IMR-90 (cell line): ENCODE results near the gene EXD2. TPM values are rescaled to one million over a fixed set of nuclear protein-coding genes. Genes with fewer than 3 reads are reported as not detected.

Experiments used
- ATAC-seq: fragments of 200-7000 bp; cut with Tn5 transposase; 2 replicates; pipeline ENCODE4 v1.9.1; 2020; ENCODE audit warnings: low read depth, mild to moderate bottlenecking, moderate library complexity
- BruUV-seq: library from RNA; stranded (reverse); fragments of 400-500 nt; replicated peaks from 2 replicates; lab custom pipeline; 2021; lab: Mats Ljungman, UMichigan
- CTCF ChIA-PET: fragments of 300-600 bp; formaldehyde crosslinking; extraction: SDS; loops from one replicate; lab custom pipeline; 2021; ENCODE audit warnings: antibody characterized with exemption; lab: Yijun Ruan, JAX
- POLR2A ChIA-PET: fragments of 300-600 bp; sonication (Branson Sonifier 250); formaldehyde crosslinking; loops from one replicate; lab custom pipeline; 2022; ENCODE audit warnings: antibody characterized with exemption; ENCODE audit not compliant: unreplicated experiment; lab: Charles Lee
- DNase-seq: peaks from one replicate; pipeline ENCODE4 v3.0.0; 2013
- H2AFZ ChIP-seq: replicated peaks from 2 replicates; pipeline ENCODE3; 2013; ENCODE audit warnings: low read length, mild to moderate bottlenecking; ENCODE audit not compliant: poor library complexity
- H2AK5ac ChIP-seq: 2 replicates; pipeline ENCODE4 v1.6.1; 2013; ENCODE audit warnings: low read depth, low read length, inconsistent platforms
- H2AK9ac ChIP-seq: replicated peaks from 2 replicates; pipeline ENCODE3; 2013; ENCODE audit warnings: mild to moderate bottlenecking, low read depth, low read length, moderate library complexity; ENCODE audit not compliant: poor library complexity
- H2BK120ac ChIP-seq: 2 replicates; pipeline ENCODE4 v1.6.1; 2013; ENCODE audit warnings: low read depth, low read length, inconsistent platforms
- H2BK15ac ChIP-seq: 3 replicates; pipeline ENCODE4 v1.6.1; 2013; ENCODE audit warnings: low read depth, low read length, inconsistent platforms
- H2BK20ac ChIP-seq: 2 replicates; pipeline ENCODE4 v1.6.1; 2013; ENCODE audit warnings: low read depth, mild to moderate bottlenecking, inconsistent platforms, low read length, moderate library complexity
- H2BK5ac ChIP-seq: 2 replicates; pipeline ENCODE4 v1.6.1; 2013; ENCODE audit warnings: mild to moderate bottlenecking, low read depth, low read length, inconsistent platforms; ENCODE audit not compliant: poor library complexity, severe bottlenecking
- H3K14ac ChIP-seq: replicated peaks from 2 replicates; pipeline ENCODE4 v1.6.1; 2013; ENCODE audit warnings: low read depth, low read length, inconsistent platforms
- H3K18ac ChIP-seq: 2 replicates; pipeline ENCODE4 v1.6.1; 2013; ENCODE audit warnings: low read depth, low read length, control low read depth
- H3K23ac ChIP-seq: 2 replicates; pipeline ENCODE4 v1.6.1; 2013; ENCODE audit warnings: low read depth, low read length, inconsistent platforms
- H3K27ac ChIP-seq: 2 replicates; pipeline ENCODE4 v1.5.1; 2013; ENCODE audit warnings: mild to moderate bottlenecking, control low read depth, low read length; ENCODE audit not compliant: insufficient read depth
- H3K27me3 ChIP-seq: 2 replicates; pipeline ENCODE4 v1.6.1; 2013; ENCODE audit warnings: low read length; ENCODE audit not compliant: control insufficient read depth, insufficient read depth
- H3K36me3 ChIP-seq: 2 replicates; pipeline ENCODE4 v1.6.1; 2013; ENCODE audit warnings: low read length, mixed read lengths; ENCODE audit not compliant: control insufficient read depth, insufficient read depth
- H3K4ac ChIP-seq: 2 replicates; pipeline ENCODE4 v1.6.1; 2013; ENCODE audit warnings: low read depth, low read length, inconsistent platforms
- H3K4me1 ChIP-seq: 2 replicates; pipeline ENCODE4 v1.6.1; 2013; ENCODE audit warnings: low read length, mixed read lengths; ENCODE audit not compliant: control insufficient read depth, insufficient read depth
- H3K4me2 ChIP-seq: 2 replicates; pipeline ENCODE4 v1.6.1; 2013; ENCODE audit warnings: low read depth, mild to moderate bottlenecking, control low read depth, low read length, moderate library complexity
- H3K4me3 ChIP-seq: 2 replicates; pipeline ENCODE4 v1.5.1; 2013; ENCODE audit warnings: low read depth, mild to moderate bottlenecking, control low read depth, low read length, moderate library complexity; ENCODE audit not compliant: insufficient read depth
- H3K56ac ChIP-seq: 2 replicates; pipeline ENCODE4 v1.6.1; 2013; ENCODE audit warnings: low read length, inconsistent platforms; ENCODE audit not compliant: insufficient read depth; ENCODE audit errors: extremely low read depth
- H3K79me1 ChIP-seq, 2 experiments: 2 replicates each; pipeline ENCODE4 v1.6.1; 2013; ENCODE audit warnings: low read length in 2 of 2, inconsistent platforms in 1 of 2, low read depth in 1 of 2
- H3K9ac ChIP-seq: 2 replicates; pipeline ENCODE4 v1.6.1; 2013; ENCODE audit warnings: low read depth, low read length, control low read depth
- H3K9me1 ChIP-seq: 2 replicates; pipeline ENCODE4 v1.6.1; 2013; ENCODE audit warnings: low read length, inconsistent platforms; ENCODE audit not compliant: insufficient read depth
- H3K9me3 ChIP-seq: 2 replicates; pipeline ENCODE4 v1.6.1; 2013; ENCODE audit warnings: low read length; ENCODE audit not compliant: control insufficient read depth, insufficient read depth
- H4K20me1 ChIP-seq: 2 replicates; pipeline ENCODE4 v1.6.1; 2013; ENCODE audit warnings: low read length, inconsistent platforms; ENCODE audit not compliant: insufficient read depth
- H4K5ac ChIP-seq: 2 replicates; pipeline ENCODE4 v1.6.1; 2013; ENCODE audit warnings: mild to moderate bottlenecking, low read depth, low read length, control low read depth
- H4K8ac ChIP-seq, 2 experiments: 2 replicates each; pipeline ENCODE4 v1.6.1; 2013; ENCODE audit warnings: low read depth in 2 of 2, low read length in 2 of 2, control low read depth in 1 of 2, inconsistent platforms in 1 of 2
- H4K91ac ChIP-seq: 2 replicates; pipeline ENCODE4 v1.6.1; 2013; ENCODE audit warnings: low read depth, low read length, inconsistent platforms; ENCODE audit not compliant: insufficient read depth
- BHLHE40 ChIP-seq: fragments of 150-350 bp; IDR thresholded peaks from 2 replicates; pipeline ENCODE4 v1.6.1; 2016; ENCODE audit warnings: mild to moderate bottlenecking, low read depth, low read length
- CHD1 ChIP-seq: IDR thresholded peaks from 2 replicates; pipeline ENCODE4 v1.6.1; 2012; ENCODE audit warnings: low read depth, low read length, improper control_type of control experiment
- ELK1 ChIP-seq: fragments of 150-350 bp; IDR thresholded peaks from 2 replicates; pipeline ENCODE4 v1.6.1; 2016; ENCODE audit warnings: low read depth, mild to moderate bottlenecking, low read length, moderate library complexity, borderline replicate concordance
- FOS ChIP-seq: fragments of 150-350 bp; IDR thresholded peaks from 2 replicates; pipeline ENCODE4 v1.6.1; 2016; ENCODE audit warnings: low read depth, low read length
- MAFK ChIP-seq: IDR thresholded peaks from 2 replicates; pipeline ENCODE4 v1.6.1; 2012; ENCODE audit warnings: low read depth, low read length, improper control_type of control experiment
- MAZ ChIP-seq: IDR thresholded peaks from 2 replicates; pipeline ENCODE4 v1.6.1; 2012; ENCODE audit warnings: low read depth, mild to moderate bottlenecking, low read length, improper control_type of control experiment, moderate library complexity, borderline replicate concordance
- MXI1 ChIP-seq: IDR thresholded peaks from 2 replicates; pipeline ENCODE4 v1.6.1; 2012; ENCODE audit warnings: low read depth, mild to moderate bottlenecking, low read length, moderate library complexity, borderline replicate concordance
- NFE2L2 ChIP-seq: fragments of 150-350 bp; IDR thresholded peaks from 2 replicates; pipeline ENCODE4 v1.6.1; 2016; ENCODE audit warnings: low read depth, mild to moderate bottlenecking, low read length
- POLR2A ChIP-seq: IDR thresholded peaks from 2 replicates; pipeline ENCODE4 v1.6.1; 2012; ENCODE audit warnings: mild to moderate bottlenecking, low read depth, low read length
- RAD21 ChIP-seq: IDR thresholded peaks from 2 replicates; pipeline ENCODE4 v1.6.1; 2012; ENCODE audit warnings: low read length, improper control_type of control experiment
- RCOR1 ChIP-seq: IDR thresholded peaks from 2 replicates; pipeline ENCODE4 v1.6.1; 2012; ENCODE audit warnings: mild to moderate bottlenecking, low read length, improper control_type of control experiment; ENCODE audit not compliant: insufficient replicate concordance
- RFX5 ChIP-seq: IDR thresholded peaks from 2 replicates; pipeline ENCODE4 v1.8.0; 2012; ENCODE audit warnings: low read depth, mild to moderate bottlenecking, low read length, moderate library complexity
- SMC3 ChIP-seq: fragments of 150-350 bp; IDR thresholded peaks from 2 replicates; pipeline ENCODE4 v1.6.1; 2016; ENCODE audit warnings: low read depth, mild to moderate bottlenecking, antibody characterized with exemption, low read length, moderate library complexity
- WGBS, 2 experiments: methylation state at CpG; one replicate each; pipeline versions ENCODE4 v1.1.5 to v1.1.7; 2013; ENCODE audit warnings: missing lambda C conversion rate in 2 of 2; ENCODE audit not compliant: insufficient read length in 1 of 2; ENCODE audit errors: extremely low coverage in 2 of 2; 5-methylcytosine and 5-hydroxymethylcytosine counted together
- dilution Hi-C: fragments of 300-500 bp; cut with HindIII; formaldehyde crosslinking; loops from one replicate; pipeline ENCODE4 v1.14.3; 2018; ENCODE audit warnings: low sequenced_read_pairs; ENCODE audit not compliant: unreplicated experiment
- in situ Hi-C: fragments of 300-500 bp; cut with MboI; formaldehyde crosslinking; loops from 3 replicates; pipeline ENCODE4 v1.14.3; 2019; ENCODE audit warnings: low sequenced_read_pairs, inconsistent platforms, mixed read lengths
- intact Hi-C: fragments of 100-400 bp; cut with micrococcal nuclease; formaldehyde crosslinking; loops from 2 replicates; pipeline ENCODE4 v1.10.0; 2022
- polyA plus RNA-seq, 3 experiments: library from polyadenylated mRNA; depleted of rRNA; stranded (reverse); fragments of >200 nt; gene quantifications; 2 replicates each; pipeline ENCODE4 v1.2.3, GENCODE V29; 2012; ENCODE audit warnings: low replicate concordance in 1 of 3
- total RNA-seq: library from RNA; depleted of rRNA; stranded (reverse); fragments of >200 nt; gene quantifications from 2 replicates; pipeline ENCODE4 v1.2.3, GENCODE V29; 2012
- TF ChIP-seq, protein P1 (sequence below): conservative IDR thresholded peaks from 2 replicates; pipeline ENCODE4 v1.5.1; 2012; ENCODE audit warnings: mild to moderate bottlenecking, low read depth, low read length, improper control_type of control experiment
- TF ChIP-seq, protein P2 (sequence below): fragments of 150-350 bp; IDR thresholded peaks from 2 replicates; pipeline ENCODE4 v1.6.1; 2017; ENCODE audit warnings: mild to moderate bottlenecking, antibody characterized with exemption, low read length, low read depth

The EXD2 gene
- total and polyA plus RNA-seq, 2 of the 4 experiments (the other 2 are of a cell fraction): 11.0 to 13.3 TPM

GRCh38 chr14:69226736-69227135 lies 35.4 kb downstream of the EXD2 start:
- no peak overlapping the region for H2BK15ac ChIP-seq
- H3K27ac ChIP-seq: no peak overlapping the region
- no peak overlapping the region for H2AK5ac ChIP-seq
- peaks cover 7% of the 10 kb centered on the region for H3K36me3 ChIP-seq
- no peaks in the 10 kb centered on the region for H4K20me1 ChIP-seq
- H2AK9ac ChIP-seq: no peak overlapping the region
- DNase-seq (no peak), ATAC-seq (peak; percentile 60)
- no peak overlapping the region for H4K91ac ChIP-seq
- no peak for TF ChIP-seq NFE2L2
- no peak for TF ChIP-seq FOS
- TF ChIP-seq SMC3: no peak
- TF ChIP-seq MAFK: no peak
- TF ChIP-seq, protein P1, sequence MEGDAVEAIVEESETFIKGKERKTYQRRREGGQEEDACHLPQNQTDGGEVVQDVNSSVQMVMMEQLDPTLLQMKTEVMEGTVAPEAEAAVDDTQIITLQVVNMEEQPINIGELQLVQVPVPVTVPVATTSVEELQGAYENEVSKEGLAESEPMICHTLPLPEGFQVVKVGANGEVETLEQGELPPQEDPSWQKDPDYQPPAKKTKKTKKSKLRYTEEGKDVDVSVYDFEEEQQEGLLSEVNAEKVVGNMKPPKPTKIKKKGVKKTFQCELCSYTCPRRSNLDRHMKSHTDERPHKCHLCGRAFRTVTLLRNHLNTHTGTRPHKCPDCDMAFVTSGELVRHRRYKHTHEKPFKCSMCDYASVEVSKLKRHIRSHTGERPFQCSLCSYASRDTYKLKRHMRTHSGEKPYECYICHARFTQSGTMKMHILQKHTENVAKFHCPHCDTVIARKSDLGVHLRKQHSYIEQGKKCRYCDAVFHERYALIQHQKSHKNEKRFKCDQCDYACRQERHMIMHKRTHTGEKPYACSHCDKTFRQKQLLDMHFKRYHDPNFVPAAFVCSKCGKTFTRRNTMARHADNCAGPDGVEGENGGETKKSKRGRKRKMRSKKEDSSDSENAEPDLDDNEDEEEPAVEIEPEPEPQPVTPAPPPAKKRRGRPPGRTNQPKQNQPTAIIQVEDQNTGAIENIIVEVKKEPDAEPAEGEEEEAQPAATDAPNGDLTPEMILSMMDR: no peak
- TF ChIP-seq, protein P2, sequence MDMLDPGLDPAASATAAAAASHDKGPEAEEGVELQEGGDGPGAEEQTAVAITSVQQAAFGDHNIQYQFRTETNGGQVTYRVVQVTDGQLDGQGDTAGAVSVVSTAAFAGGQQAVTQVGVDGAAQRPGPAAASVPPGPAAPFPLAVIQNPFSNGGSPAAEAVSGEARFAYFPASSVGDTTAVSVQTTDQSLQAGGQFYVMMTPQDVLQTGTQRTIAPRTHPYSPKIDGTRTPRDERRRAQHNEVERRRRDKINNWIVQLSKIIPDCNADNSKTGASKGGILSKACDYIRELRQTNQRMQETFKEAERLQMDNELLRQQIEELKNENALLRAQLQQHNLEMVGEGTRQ: no peak
- no peak for TF ChIP-seq BHLHE40
- no peak for TF ChIP-seq ELK1
- no peak for TF ChIP-seq CHD1
- no peak for TF ChIP-seq RAD21
- no peak for TF ChIP-seq POLR2A
- TF ChIP-seq MAZ: no peak
- TF ChIP-seq MXI1: no peak
- TF ChIP-seq RFX5: no peak
- no peak for TF ChIP-seq RCOR1
- H4K5ac ChIP-seq: no peak overlapping the region
- no peaks in the 10 kb centered on the region for H3K27me3 ChIP-seq
- H3K4me2 ChIP-seq: no peak overlapping the region
- no peak overlapping the region for H3K4me3 ChIP-seq
- H2BK120ac ChIP-seq: no peak overlapping the region
- dilution Hi-C loops: no loop called here
- H3K18ac ChIP-seq: no peak overlapping the region
- H3K14ac ChIP-seq: 0 out of 2 replicates have a peak overlapping the region, but pooled peaks have one; percentile 0
- no peak overlapping the region for H3K9ac ChIP-seq
- no peak overlapping the region for H2BK5ac ChIP-seq
- BruUV-seq: no TSS peak
- no peak overlapping the region for H4K8ac ChIP-seq
- no peak overlapping the region for H2AFZ ChIP-seq
- no peaks in the 10 kb centered on the region; the same call in none of the 2 replicates for H3K4me1 ChIP-seq
- H3K79me1 ChIP-seq: no peaks in the 10 kb centered on the region
- no peak overlapping the region for H2BK20ac ChIP-seq
- H3K9me1 ChIP-seq: no peaks in the 10 kb centered on the region
- H3K4ac ChIP-seq: no peak overlapping the region
- no peak overlapping the region for H3K56ac ChIP-seq
- WGBS, 2 experiments: no CpG with 5 or more reads among the region's 2 CpGs
- intact Hi-C loops: no loop called here
- CTCF ChIA-PET: interaction anchor here (0.6 kb wide), 1 partner anchor 365 kb away, joined by 3 read pairs; no protein-coding TSS in a partner anchor
- POLR2A ChIA-PET: interaction anchor here (0.7 kb wide), 1 partner anchor 249 kb away, joined by 12 read pairs; no protein-coding TSS in a partner anchor
- in situ Hi-C loops: no loop called here
- no peak overlapping the region for H3K23ac ChIP-seq
- H3K9me3 ChIP-seq: no peaks in the 10 kb centered on the region
